ENCODE results near the gene NLGN4Y.

- no peak for TF ChIP-seq CTCF (IDR thresholded peaks at IDR 0.05; ENCODE audit: insufficient read depth, low read length)
- no peak for TF ChIP-seq REST (IDR thresholded peaks at IDR 0.05; ENCODE audit: insufficient replicate concordance, low read depth)
Observed at GRCh38 chrY:14637551-14637950, 113.2 kb downstream of the NLGN4Y start.

Data from HL-60 (cell line).